Esophagus muscularis mucosa (tissue), 3 donors: ENCODE data around the gene ST13.

ENCODE experiments used
- CTCF ChIP-seq, 3 experiments: fragments of 200-600 bp in 2 of 3; fragments of 450-650 bp in 1 of 3; sonication (generic) in 2 of 3; IDR thresholded peaks; one replicate each; pipeline ENCODE4 v1.5.1; 2017 to 2019; ENCODE audit warnings: antibody characterized with exemption in 3 of 3, mild to moderate bottlenecking in 2 of 3, moderate library complexity in 1 of 3
- POLR2AphosphoS5 ChIP-seq, 2 donors: sonication (generic); formaldehyde crosslinking; IDR thresholded peaks; one replicate each; pipeline ENCODE4 v1.6.1; 2017; ENCODE audit warnings: antibody characterized with exemption in 2 of 2

GRCh38 chr22:40782521-40782920, 73.9 kb downstream of the ST13 start:
- TF ChIP-seq CTCF (IDR thresholded peaks at IDR 0.05), result no peak
- no peak for TF ChIP-seq POLR2AphosphoS5 (IDR thresholded peaks at IDR 0.05)
